OCI-LY1 (cell line): ENCODE results near the gene TEX50.

ENCODE experiments used
- H2AFZ ChIP-seq: fragments of 200-600 bp; sonication (generic), shearing (Covaris generic); 2 replicates; pipeline ENCODE4 v1.6.0; 2014; ENCODE audit warnings: antibody characterized with exemption, mild to moderate bottlenecking, low read length
- H3F3A ChIP-seq: fragments of 200-600 bp; sonication (generic), shearing (Covaris generic); 2 replicates; pipeline ENCODE4 v1.6.0; 2014; ENCODE audit warnings: mild to moderate bottlenecking, antibody characterized with exemption, low read length, moderate library complexity; ENCODE audit not compliant: insufficient read depth
- H3K27ac ChIP-seq: fragments of 200-600 bp; sonication (generic); 2 replicates; pipeline ENCODE4 v1.5.1; 2014; ENCODE audit warnings: low read length, mixed run types, mild to moderate bottlenecking, low read depth; ENCODE audit not compliant: poor library complexity, severe bottlenecking
- H3K27me3 ChIP-seq: fragments of 200-600 bp; sonication (generic); 2 replicates; pipeline ENCODE4 v1.6.0; 2014; ENCODE audit warnings: antibody characterized with exemption, mild to moderate bottlenecking, low read length, moderate library complexity; ENCODE audit not compliant: insufficient read depth
- H3K36me3 ChIP-seq: fragments of 200-600 bp; sonication (generic); 2 replicates; pipeline ENCODE4 v1.6.1; 2014; ENCODE audit warnings: mild to moderate bottlenecking, antibody characterized with exemption, low read length, moderate library complexity, mixed read lengths; ENCODE audit not compliant: insufficient read depth
- H3K4me1 ChIP-seq: fragments of 200-600 bp; sonication (generic); 2 replicates; pipeline ENCODE4 v1.5.1; 2014; ENCODE audit warnings: mild to moderate bottlenecking, low read length, moderate library complexity; ENCODE audit not compliant: insufficient read depth, severe bottlenecking
- H3K4me2 ChIP-seq: fragments of 200-600 bp; sonication (generic), shearing (Covaris generic); 2 replicates; pipeline ENCODE4 v1.6.1; 2014; ENCODE audit warnings: low read length
- H3K4me3 ChIP-seq: fragments of 200-600 bp; sonication (generic); 2 replicates; pipeline ENCODE4 v1.5.1; 2014; ENCODE audit warnings: low read length, low read depth, mild to moderate bottlenecking, mixed read lengths; ENCODE audit not compliant: poor library complexity, severe bottlenecking
- H3K79me2 ChIP-seq: fragments of 200-600 bp; shearing (Covaris generic); 2 replicates; pipeline ENCODE4 v1.6.1; 2016; ENCODE audit warnings: mixed run types, low read length, mixed read lengths; ENCODE audit not compliant: insufficient read depth
- H3K9ac ChIP-seq: fragments of 200-600 bp; sonication (generic), shearing (Covaris generic); 2 replicates; pipeline ENCODE4 v1.6.1; 2014; ENCODE audit warnings: mild to moderate bottlenecking, low read length, mixed read lengths
- H3K9me2 ChIP-seq: fragments of 200-600 bp; sonication (generic), shearing (Covaris generic); 2 replicates; pipeline ENCODE4 v1.6.1; 2014; ENCODE audit warnings: low read depth, mild to moderate bottlenecking, low read length, mixed read lengths
- H3K9me3 ChIP-seq: fragments of 200-600 bp; shearing (Covaris generic); 2 replicates; pipeline ENCODE4 v1.6.1; 2014; ENCODE audit warnings: low read length, mixed read lengths
- H4K20me1 ChIP-seq: fragments of 200-600 bp; sonication (generic), shearing (Covaris generic); 2 replicates; pipeline ENCODE4 v1.6.0; 2016; ENCODE audit warnings: mild to moderate bottlenecking, low read length; ENCODE audit not compliant: insufficient read depth
- EZH2 ChIP-seq: fragments of 200-600 bp; sonication (generic), shearing (Covaris generic); IDR thresholded peaks from 2 replicates; pipeline ENCODE4 v1.8.0; 2017; ENCODE audit warnings: borderline replicate concordance, mixed run types, mild to moderate bottlenecking, antibody characterized with exemption, low read length, moderate library complexity, mixed read lengths
- TF ChIP-seq, protein P1 (sequence below): fragments of 200-600 bp; sonication (generic), shearing (Covaris generic); IDR thresholded peaks from 2 replicates; pipeline ENCODE4 v1.5.1; 2017; ENCODE audit warnings: mild to moderate bottlenecking, antibody characterized with exemption, low read length, moderate library complexity, mixed read lengths

The TEX50 gene

DNA sequence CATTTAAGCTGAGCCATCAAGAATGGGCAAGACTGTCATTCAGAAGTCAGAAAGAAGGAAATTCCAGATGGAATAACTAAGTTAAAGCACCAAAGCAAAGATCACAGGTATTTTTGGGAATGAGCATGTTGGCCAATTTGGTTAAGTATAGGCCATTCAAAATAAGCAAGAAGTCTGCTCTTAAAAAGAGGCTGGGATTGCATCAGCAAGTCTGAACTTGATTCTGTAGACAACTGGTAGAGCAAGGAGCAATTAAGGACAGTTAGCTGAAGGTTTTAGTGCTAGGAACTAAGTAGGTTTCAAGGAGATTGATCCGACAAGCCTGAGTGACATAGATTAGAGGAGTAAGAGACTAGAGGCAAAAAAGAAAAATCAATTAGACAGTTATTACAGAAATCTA, 26.1 kb downstream of the TEX50 start:
- Histone ChIP-seq H3K27me3 (no peaks in the 10 kb centered on the region), H3K4me3 (no peak overlapping the region), H3K79me2 (no peaks in the 10 kb centered on the region), H4K20me1 (no peaks in the 10 kb centered on the region), H3K9me2 (no peaks in the 10 kb centered on the region), H3F3A (no peaks in the 10 kb centered on the region), H3K9ac (no peak overlapping the region), H3K27ac (no peak overlapping the region), H3K36me3 (no peaks in the 10 kb centered on the region), H2AFZ (no peak overlapping the region), H3K9me3 (no peaks in the 10 kb centered on the region), H3K4me2 (no peak overlapping the region), H3K4me1 (no peaks in the 10 kb centered on the region)
- TF ChIP-seq EZH2 = no peak
- TF ChIP-seq, protein P1, sequence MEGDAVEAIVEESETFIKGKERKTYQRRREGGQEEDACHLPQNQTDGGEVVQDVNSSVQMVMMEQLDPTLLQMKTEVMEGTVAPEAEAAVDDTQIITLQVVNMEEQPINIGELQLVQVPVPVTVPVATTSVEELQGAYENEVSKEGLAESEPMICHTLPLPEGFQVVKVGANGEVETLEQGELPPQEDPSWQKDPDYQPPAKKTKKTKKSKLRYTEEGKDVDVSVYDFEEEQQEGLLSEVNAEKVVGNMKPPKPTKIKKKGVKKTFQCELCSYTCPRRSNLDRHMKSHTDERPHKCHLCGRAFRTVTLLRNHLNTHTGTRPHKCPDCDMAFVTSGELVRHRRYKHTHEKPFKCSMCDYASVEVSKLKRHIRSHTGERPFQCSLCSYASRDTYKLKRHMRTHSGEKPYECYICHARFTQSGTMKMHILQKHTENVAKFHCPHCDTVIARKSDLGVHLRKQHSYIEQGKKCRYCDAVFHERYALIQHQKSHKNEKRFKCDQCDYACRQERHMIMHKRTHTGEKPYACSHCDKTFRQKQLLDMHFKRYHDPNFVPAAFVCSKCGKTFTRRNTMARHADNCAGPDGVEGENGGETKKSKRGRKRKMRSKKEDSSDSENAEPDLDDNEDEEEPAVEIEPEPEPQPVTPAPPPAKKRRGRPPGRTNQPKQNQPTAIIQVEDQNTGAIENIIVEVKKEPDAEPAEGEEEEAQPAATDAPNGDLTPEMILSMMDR = no peak

DNA sequence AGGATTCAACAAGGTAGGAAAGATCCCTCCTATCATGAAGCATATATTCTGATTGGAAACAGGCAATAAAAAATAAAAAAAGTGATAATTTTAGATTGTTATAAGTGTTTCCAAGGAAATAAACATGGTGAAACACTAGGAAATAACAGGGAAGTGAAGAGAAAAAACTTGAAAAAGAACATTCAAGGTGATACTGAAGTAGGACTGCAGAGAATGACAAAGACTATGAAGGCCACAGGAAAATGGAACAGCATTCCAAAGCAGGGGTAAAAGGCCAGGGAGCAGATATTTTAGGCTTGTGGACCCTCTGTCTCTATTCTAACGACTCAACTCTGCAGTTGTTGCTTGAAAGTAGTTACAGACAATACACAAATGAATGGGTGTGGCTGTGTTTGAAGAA, 26.6 kb downstream of the TEX50 start:
- Histone ChIP-seq H3K27me3 (no peaks in the 10 kb centered on the region), H3K4me2 (no peak overlapping the region), H3K9me3 (no peaks in the 10 kb centered on the region), H3K9ac (no peak overlapping the region), H3K27ac (no peak overlapping the region), H3K36me3 (no peaks in the 10 kb centered on the region), H3F3A (no peaks in the 10 kb centered on the region), H4K20me1 (no peaks in the 10 kb centered on the region), H3K4me1 (no peaks in the 10 kb centered on the region), H3K79me2 (no peaks in the 10 kb centered on the region), H3K9me2 (no peaks in the 10 kb centered on the region), H3K4me3 (no peak overlapping the region), H2AFZ (no peak overlapping the region)
- TF ChIP-seq, protein P1 = no peak
- TF ChIP-seq EZH2 = no peak

- no peaks in the 10 kb centered on the region for H4K20me1 ChIP-seq
- TF ChIP-seq, protein P1 = no peak
- TF ChIP-seq EZH2 = no peak
- no peak overlapping the region for H3K27ac ChIP-seq
- H3K4me1 ChIP-seq = no peaks in the 10 kb centered on the region
- H3K27me3 ChIP-seq = no peaks in the 10 kb centered on the region
- H3K36me3 ChIP-seq = no peaks in the 10 kb centered on the region
- H3K9me2 ChIP-seq = no peaks in the 10 kb centered on the region
- no peak overlapping the region for H3K9ac ChIP-seq
- H3K9me3 ChIP-seq = no peaks in the 10 kb centered on the region
- H2AFZ ChIP-seq = no peak overlapping the region
- no peaks in the 10 kb centered on the region for H3K79me2 ChIP-seq
- H3K4me3 ChIP-seq = no peak overlapping the region
- H3K4me2 ChIP-seq = no peak overlapping the region
- no peaks in the 10 kb centered on the region for H3F3A ChIP-seq
Observed at GRCh38 chr1:173663159-173663558, 28.0 kb downstream of the TEX50 start.
